WERI-Rb-1 (cell line): ENCODE data around the gene MTSS2.

Source experiments
- DNase-seq: peaks from one replicate; pipeline ENCODE4 v3.0.0-alpha.2; 2020
- H3K27ac ChIP-seq: fragments of 250-450 bp; sonication (Bioruptor Pico); 2 replicates; pipeline ENCODE4 v1.5.1; 2020; ENCODE audit warnings: mild to moderate bottlenecking, moderate library complexity
- H3K27me3 ChIP-seq: fragments of 250-450 bp; sonication (Bioruptor Pico); 2 replicates; pipeline ENCODE4 v1.5.1; 2021; ENCODE audit warnings: mild to moderate bottlenecking, low read depth, moderate library complexity; ENCODE audit not compliant: insufficient read depth, severe bottlenecking
- H3K36me3 ChIP-seq: fragments of 250-450 bp; sonication (Bioruptor Pico); 2 replicates; pipeline ENCODE4 v1.5.1; 2020; ENCODE audit warnings: mild to moderate bottlenecking, moderate library complexity
- H3K4me3 ChIP-seq: 2 replicates; pipeline ENCODE4 v1.5.1; 2011; ENCODE audit warnings: low read depth, mild to moderate bottlenecking, control low read depth, low read length
- H3K9me3 ChIP-seq: fragments of 250-450 bp; sonication (Bioruptor Pico); 2 replicates; pipeline ENCODE4 v1.5.1; 2021; ENCODE audit warnings: mild to moderate bottlenecking, moderate library complexity; ENCODE audit not compliant: severe bottlenecking
- TF ChIP-seq, protein P1 (sequence below): IDR thresholded peaks from 2 replicates; pipeline ENCODE4 v1.5.1; 2011; ENCODE audit warnings: low read depth, mild to moderate bottlenecking, control low read depth, inconsistent platforms, low read length

The MTSS2 gene

DNA sequence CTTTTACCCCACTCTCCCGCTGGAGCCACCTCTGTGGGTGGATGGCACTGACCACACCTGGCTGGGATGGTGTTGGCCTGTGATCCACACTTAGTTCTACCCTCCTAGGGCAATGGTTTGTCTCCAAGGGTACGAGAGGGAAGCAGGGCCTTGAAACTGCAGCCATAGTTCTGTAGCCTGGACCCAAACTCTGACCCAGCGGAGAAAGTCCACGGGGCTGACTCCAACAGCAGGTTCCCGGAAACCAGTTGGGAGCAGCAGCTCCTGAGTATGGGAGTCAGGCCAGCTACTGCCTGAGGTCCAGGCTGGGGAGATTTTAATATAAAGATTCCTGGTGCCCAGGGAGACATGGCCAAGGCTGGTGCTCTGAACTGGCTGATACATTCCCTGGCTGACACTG, 23.6 kb upstream of the MTSS2 start:
- TF ChIP-seq, protein P1, sequence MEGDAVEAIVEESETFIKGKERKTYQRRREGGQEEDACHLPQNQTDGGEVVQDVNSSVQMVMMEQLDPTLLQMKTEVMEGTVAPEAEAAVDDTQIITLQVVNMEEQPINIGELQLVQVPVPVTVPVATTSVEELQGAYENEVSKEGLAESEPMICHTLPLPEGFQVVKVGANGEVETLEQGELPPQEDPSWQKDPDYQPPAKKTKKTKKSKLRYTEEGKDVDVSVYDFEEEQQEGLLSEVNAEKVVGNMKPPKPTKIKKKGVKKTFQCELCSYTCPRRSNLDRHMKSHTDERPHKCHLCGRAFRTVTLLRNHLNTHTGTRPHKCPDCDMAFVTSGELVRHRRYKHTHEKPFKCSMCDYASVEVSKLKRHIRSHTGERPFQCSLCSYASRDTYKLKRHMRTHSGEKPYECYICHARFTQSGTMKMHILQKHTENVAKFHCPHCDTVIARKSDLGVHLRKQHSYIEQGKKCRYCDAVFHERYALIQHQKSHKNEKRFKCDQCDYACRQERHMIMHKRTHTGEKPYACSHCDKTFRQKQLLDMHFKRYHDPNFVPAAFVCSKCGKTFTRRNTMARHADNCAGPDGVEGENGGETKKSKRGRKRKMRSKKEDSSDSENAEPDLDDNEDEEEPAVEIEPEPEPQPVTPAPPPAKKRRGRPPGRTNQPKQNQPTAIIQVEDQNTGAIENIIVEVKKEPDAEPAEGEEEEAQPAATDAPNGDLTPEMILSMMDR: no peak
- Histone ChIP-seq H3K4me3 (no peak overlapping the region), H3K36me3 (peaks cover 4% of the 10 kb centered on the region; the same call in 1 of the 2 replicates), H3K9me3 (no peaks in the 10 kb centered on the region), H3K27ac (no peak overlapping the region), H3K27me3 (no peaks in the 10 kb centered on the region)
- no peak for DNase-seq

DNA sequence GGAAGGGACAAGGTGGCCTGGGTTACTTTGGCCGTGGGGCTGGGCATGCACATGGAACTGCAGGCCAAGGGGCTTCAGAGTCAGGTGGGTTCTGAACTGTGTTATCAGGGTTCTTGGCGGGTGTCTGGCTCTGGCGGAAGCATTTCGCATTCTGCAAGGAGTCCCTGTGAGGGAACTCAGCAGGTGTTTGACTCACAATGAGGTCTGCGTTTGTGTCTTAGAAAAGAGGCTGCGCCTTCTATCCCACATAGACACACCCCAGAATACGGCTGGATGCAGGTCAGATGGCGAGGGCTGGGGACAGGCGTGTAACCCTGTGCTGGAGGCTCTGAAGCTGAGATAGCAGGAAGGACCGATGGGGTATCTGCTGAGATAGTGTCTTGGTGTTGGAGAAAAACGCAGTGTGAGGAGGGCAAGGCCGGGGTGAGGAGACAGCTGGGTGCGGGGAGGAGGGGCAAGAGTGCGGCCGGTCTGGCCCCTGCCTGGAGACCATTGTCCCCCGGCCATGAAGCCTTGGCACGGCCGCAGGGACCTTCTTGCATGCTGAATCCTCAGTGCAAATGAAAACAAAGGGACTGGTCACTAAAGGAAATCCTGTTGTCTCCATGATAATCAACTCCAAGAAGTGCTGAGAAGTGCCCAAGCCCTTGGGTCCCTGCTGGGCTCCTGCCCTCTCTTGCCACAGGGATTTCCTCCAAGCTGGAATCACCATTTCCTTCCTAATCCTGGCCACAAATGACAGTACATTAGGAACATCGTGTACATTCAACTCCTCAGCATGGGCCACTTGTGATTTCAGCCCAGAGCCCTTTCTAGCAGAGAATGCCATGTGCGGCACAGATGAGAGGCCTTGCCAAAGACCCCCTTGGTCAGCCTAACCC, 22.8 kb upstream of the MTSS2 start:
- Histone ChIP-seq H3K27ac (no peak overlapping the region), H3K36me3 (peaks cover 4% of the 10 kb centered on the region; the same call in 1 of the 2 replicates)
- TF ChIP-seq, protein P1: no peak

DNA sequence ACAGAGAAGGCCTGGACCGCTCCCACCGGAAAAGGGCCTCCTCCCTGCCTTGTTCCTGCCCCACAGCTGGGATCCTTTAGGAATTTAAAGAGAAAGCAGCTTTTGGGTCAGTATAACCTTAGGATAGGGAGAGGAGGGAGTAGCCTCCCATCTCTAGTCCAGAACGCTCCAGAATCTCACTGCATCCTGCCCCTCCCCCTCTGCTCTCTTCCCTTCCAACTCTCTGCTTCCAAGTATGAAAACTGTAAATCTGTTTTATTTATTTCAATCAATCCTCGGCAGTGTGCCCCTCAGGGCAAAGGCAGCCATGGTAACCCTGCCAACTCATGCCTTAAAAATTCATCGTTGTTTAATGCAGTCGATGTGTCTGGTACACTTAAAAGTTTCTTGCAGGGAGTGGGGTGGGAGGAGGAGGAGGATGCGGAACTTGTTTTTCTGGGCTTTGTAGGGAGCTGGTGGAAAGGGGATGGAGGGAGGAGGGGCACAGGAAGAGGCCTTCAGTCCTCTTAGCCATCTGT, 21.2 kb upstream of the MTSS2 start:
- peak; percentile 49 for DNase-seq
- Histone ChIP-seq H3K36me3 (peaks cover 4% of the 10 kb centered on the region; the same call in 1 of the 2 replicates), H3K27ac (peak overlapping the region; percentile 13; the same call in 1 of the 2 replicates), H3K9me3 (no peaks in the 10 kb centered on the region), H3K4me3 (no peak overlapping the region), H3K27me3 (no peaks in the 10 kb centered on the region)
- TF ChIP-seq, protein P1: no peak

More for the DNA sequence above, 22.8 kb upstream of the MTSS2 start:
- DNase-seq: no peak
- no peak overlapping the region for H3K4me3 ChIP-seq
- H3K27me3 ChIP-seq: no peaks in the 10 kb centered on the region
- H3K9me3 ChIP-seq: no peaks in the 10 kb centered on the region

DNA sequence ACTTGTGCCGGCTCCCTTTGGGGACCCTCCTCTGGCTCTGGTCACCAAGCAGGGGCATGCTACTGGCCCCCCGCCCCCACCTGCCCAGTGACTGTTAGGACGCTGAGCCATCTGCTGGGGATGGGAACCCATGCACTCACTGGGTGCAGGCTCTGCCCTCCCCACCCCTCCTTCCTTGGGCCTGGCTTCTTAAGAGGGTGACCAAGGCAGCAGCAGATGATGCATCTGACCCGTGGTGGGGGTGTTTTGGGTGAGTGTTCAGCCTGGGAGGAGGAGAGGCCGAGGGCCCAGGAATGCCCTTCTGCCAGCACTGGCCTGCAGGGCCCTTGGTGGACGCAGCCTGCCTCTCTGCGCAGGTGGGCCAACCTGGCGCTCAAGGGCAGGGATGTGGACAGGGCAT, 19.2 kb upstream of the MTSS2 start:
- H3K27me3 ChIP-seq: no peaks in the 10 kb centered on the region
- peak; percentile 72 for DNase-seq
- H3K36me3 ChIP-seq: peaks cover 4% of the 10 kb centered on the region; the same call in 1 of the 2 replicates
- peak overlapping the region; percentile 61 for H3K27ac ChIP-seq
- no peaks in the 10 kb centered on the region for H3K9me3 ChIP-seq
- TF ChIP-seq, protein P1: no peak; the same call in 1 of the 2 replicates
- no peak overlapping the region for H3K4me3 ChIP-seq

DNA sequence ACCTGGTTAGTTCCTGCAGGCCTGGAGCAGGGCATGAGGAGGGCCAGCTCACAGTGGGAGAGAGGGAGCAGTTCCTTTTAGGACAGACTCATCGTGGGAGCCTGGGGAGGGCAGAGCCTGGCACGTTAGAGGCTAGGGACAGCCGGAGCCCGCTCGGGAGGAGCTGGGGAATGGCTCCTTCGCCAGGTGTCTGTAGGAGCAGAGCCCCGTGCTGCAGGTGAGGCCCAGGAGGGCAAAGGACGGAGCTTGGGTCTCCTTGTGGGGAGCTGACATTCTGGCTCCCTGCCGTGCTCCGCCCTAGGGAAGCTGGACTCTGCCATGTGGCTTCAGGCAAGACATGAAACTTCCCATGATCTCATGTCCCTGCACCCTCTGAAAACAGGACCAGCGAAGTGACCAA, 18.7 kb upstream of the MTSS2 start:
- H3K27me3 ChIP-seq: no peaks in the 10 kb centered on the region
- TF ChIP-seq, protein P1: no peak
- DNase-seq: no peak
- no peak overlapping the region for H3K4me3 ChIP-seq
- H3K27ac ChIP-seq: peak overlapping the region; percentile 61
- H3K9me3 ChIP-seq: no peaks in the 10 kb centered on the region
- peaks cover 6% of the 10 kb centered on the region; the same call in 1 of the 2 replicates for H3K36me3 ChIP-seq
